Measurements from ENCODE around the gene LUC7L. TPM values are rescaled to one million over a fixed set of nuclear protein-coding genes. Genes with fewer than 3 reads are reported as not detected.

Gene LUC7L
- total RNA-seq, 4 donors from 2014 or later = 109 to 180 (median 123) TPM

- Histone ChIP-seq H3K27ac (no peak overlapping the region), H3K27me3 (no peaks in the 10 kb centered on the region), H3K4me1 (peaks cover 0 to 2% (median 0%) of the 10 kb centered on the region in 4 donors), H3K9me3 (no peaks in the 10 kb centered on the region), H3K4me3 (no peak overlapping the region), H3K36me3 (peaks cover 3 to 38% (median 4%) of the 10 kb centered on the region in 3 donors)
- WGBS, 2 donors = 95 to 96% methylated on average over 12 of the region's 12 CpGs
- no peak for DNase-seq (ENCODE audit: low spot score in 2 of 2)
- no peak for TF ChIP-seq EP300 (IDR thresholded peaks at IDR 0.05)
- TF ChIP-seq POLR2A (IDR thresholded peaks at IDR 0.05) = no peak
- TF ChIP-seq, protein P1, sequence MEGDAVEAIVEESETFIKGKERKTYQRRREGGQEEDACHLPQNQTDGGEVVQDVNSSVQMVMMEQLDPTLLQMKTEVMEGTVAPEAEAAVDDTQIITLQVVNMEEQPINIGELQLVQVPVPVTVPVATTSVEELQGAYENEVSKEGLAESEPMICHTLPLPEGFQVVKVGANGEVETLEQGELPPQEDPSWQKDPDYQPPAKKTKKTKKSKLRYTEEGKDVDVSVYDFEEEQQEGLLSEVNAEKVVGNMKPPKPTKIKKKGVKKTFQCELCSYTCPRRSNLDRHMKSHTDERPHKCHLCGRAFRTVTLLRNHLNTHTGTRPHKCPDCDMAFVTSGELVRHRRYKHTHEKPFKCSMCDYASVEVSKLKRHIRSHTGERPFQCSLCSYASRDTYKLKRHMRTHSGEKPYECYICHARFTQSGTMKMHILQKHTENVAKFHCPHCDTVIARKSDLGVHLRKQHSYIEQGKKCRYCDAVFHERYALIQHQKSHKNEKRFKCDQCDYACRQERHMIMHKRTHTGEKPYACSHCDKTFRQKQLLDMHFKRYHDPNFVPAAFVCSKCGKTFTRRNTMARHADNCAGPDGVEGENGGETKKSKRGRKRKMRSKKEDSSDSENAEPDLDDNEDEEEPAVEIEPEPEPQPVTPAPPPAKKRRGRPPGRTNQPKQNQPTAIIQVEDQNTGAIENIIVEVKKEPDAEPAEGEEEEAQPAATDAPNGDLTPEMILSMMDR (IDR thresholded peaks at IDR 0.05) = no peak
Observed at GRCh38 chr16:247027-247426, 17.8 kb upstream of the LUC7L start.

DNA sequence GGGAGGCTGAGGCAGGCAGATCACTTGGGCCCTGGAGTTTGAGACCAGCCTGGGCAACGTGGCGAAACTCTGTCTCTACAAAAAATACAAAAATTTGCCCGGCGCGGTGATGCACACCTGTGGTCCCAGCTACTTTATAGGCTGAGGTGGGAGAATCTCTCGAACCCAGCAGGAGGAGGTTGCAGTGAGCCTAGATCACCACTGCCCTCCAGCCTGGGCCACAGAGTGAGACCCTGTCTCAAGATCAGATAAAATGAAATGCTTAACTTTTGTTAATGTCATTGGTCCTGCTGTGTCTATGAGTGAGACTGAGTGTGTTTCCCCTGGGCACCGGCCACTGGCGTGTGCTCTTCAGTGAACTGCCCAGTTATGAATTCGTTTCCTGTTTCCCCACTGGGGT lies 15.9 kb upstream of the LUC7L start:
- Histone ChIP-seq H3K4me3 (no peak overlapping the region), H3K9me3 (no peaks in the 10 kb centered on the region), H3K27me3 (no peaks in the 10 kb centered on the region), H3K4me1 (peaks cover 0 to 19% (median 8%) of the 10 kb centered on the region in 4 donors), H3K36me3 (peaks cover 0 to 24% (median 4%) of the 10 kb centered on the region in 3 donors), H3K27ac (no peak overlapping the region)
- TF ChIP-seq, protein P1 (IDR thresholded peaks at IDR 0.05) = no peak
- TF ChIP-seq EP300 (IDR thresholded peaks at IDR 0.05) (no peak), POLR2A (IDR thresholded peaks at IDR 0.05) (no peak)
- WGBS, 2 donors = 87 to 88% methylated on average over 9 of the region's 9 CpGs
- no peak for DNase-seq (ENCODE audit: low spot score in 2 of 2)

- Histone ChIP-seq H3K4me1 (peaks cover 0 to 30% (median 10%) of the 10 kb centered on the region in 4 donors), H3K9me3 (no peaks in the 10 kb centered on the region), H3K4me3 (no peak overlapping the region), H3K27me3 (no peaks in the 10 kb centered on the region), H3K27ac (peak overlapping the region in 1 of 4 donors; percentile 48), H3K36me3 (peaks cover 0 to 8% (median 0%) of the 10 kb centered on the region in 3 donors)
- 90 to 92% methylated on average over 4 of the region's 4 CpGs for WGBS, 2 donors
- no peak for DNase-seq (ENCODE audit: low spot score in 2 of 2)
- TF ChIP-seq EP300 (IDR thresholded peaks at IDR 0.05) = no peak
- TF ChIP-seq, protein P1 (IDR thresholded peaks at IDR 0.05) = no peak
- no peak for TF ChIP-seq POLR2A (IDR thresholded peaks at IDR 0.05)
Observed at GRCh38 chr16:243348-243747, 14.1 kb upstream of the LUC7L start.

DNA sequence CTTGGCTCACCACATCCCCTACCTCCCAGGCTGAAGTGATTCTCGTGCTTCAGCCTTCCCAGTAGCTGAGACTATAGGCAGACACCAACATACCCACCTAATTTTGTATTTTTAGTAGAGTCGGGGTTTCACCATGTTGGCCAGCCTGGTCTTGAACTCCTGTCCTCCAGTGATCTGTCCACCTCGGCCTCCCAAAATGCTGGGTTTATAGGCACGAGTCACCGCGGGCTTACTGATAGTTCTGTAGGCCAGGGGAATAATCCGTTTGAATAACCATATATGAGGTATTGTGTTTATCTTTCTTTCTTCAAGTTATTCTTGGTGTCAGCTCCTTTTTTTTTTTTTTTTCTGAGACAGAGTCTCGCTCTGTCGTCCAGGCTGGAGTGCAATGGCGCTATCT lies 13.0 kb upstream of the LUC7L start:
- WGBS, 2 donors = 85 to 89% methylated on average over 10 of the region's 10 CpGs
- H3K4me1 ChIP-seq = peaks cover 0 to 30% (median 10%) of the 10 kb centered on the region in 4 donors

DNA sequence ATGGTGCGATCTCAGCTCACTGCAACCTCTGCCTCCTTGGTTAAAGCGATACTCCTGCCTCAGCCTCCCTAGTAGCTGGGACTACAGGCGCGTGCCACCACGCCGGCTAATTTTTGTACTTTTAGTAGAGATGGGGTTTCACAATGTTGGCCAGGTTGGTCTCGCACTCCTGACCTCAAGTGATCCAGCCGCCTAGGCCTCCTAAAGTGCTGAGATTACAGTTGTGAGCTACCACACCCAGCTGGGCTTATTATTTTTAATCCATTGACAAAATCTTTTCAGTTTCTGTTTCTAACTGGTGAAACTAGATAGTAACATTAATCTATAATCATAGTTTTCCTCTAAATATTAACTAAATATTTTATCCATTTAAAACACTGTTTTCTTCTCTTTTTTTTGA lies 11.3 kb upstream of the LUC7L start:
- H3K4me1 ChIP-seq = peaks cover 0 to 36% (median 15%) of the 10 kb centered on the region in 4 donors
- H3K9me3 ChIP-seq = no peaks in the 10 kb centered on the region
- no peaks in the 10 kb centered on the region for H3K36me3 ChIP-seq
- no peaks in the 10 kb centered on the region for H3K27me3 ChIP-seq
- TF ChIP-seq, protein P1 (IDR thresholded peaks at IDR 0.05) = no peak
- TF ChIP-seq POLR2A (IDR thresholded peaks at IDR 0.05) = no peak
- no peak for TF ChIP-seq EP300 (IDR thresholded peaks at IDR 0.05)
- H3K27ac ChIP-seq = peak overlapping the region; percentile 36 to 90 (median 61)
- WGBS, 2 donors = 85 to 88% methylated on average over 8 of the region's 8 CpGs
- H3K4me3 ChIP-seq = no peak overlapping the region
- DNase-seq (ENCODE audit: low spot score in 2 of 2) = no peak

More for the DNA sequence above, 13.0 kb upstream of the LUC7L start:
- Histone ChIP-seq H3K9me3 (no peaks in the 10 kb centered on the region), H3K27ac (peak overlapping the region in 2 of 4 donors; percentile 74 to 90), H3K36me3 (no peaks in the 10 kb centered on the region), H3K4me3 (no peak overlapping the region), H3K27me3 (no peaks in the 10 kb centered on the region)
- TF ChIP-seq, protein P1 (IDR thresholded peaks at IDR 0.05) = no peak
- TF ChIP-seq POLR2A (IDR thresholded peaks at IDR 0.05) (no peak), EP300 (IDR thresholded peaks at IDR 0.05) (no peak)
- no peak for DNase-seq (ENCODE audit: low spot score in 2 of 2)
